CD8-positive, alpha-beta memory T cell (primary cell): ENCODE results near the gene CD82. TPM values are rescaled to one million over a fixed set of nuclear protein-coding genes. Genes with fewer than 3 reads are reported as not detected.
A peak's percentile ranks its signal among the peaks of the same experiment; 100 is the strongest.

Experiments used
- CTCF ChIA-PET: fragments of 350-600 bp; sonication (Branson Sonifier 250); formaldehyde crosslinking; loops from one replicate; lab custom pipeline; 2021; ENCODE audit warnings: antibody characterized with exemption; lab: Charles Lee
- POLR2A ChIA-PET: fragments of 350-600 bp; sonication (Branson Sonifier 250); formaldehyde crosslinking; loops from one replicate; lab custom pipeline; 2021; ENCODE audit warnings: antibody characterized with exemption; lab: Charles Lee
- DNase-seq, 5 donors: peaks; one replicate each; pipeline versions ENCODE4 v3.0.0 to v3.0.0-alpha.2; 2020 to 2022; ENCODE audit warnings: mixed read lengths in 1 of 5
- H3K27ac ChIP-seq: one replicate; pipeline ENCODE4 v1.7.0; 2013; ENCODE audit warnings: low read depth, mild to moderate bottlenecking, low read length, moderate library complexity
- H3K27me3 ChIP-seq: 2 replicates; pipeline ENCODE4 v1.7.0; 2013; ENCODE audit warnings: low read length, mild to moderate bottlenecking; ENCODE audit not compliant: insufficient read depth, poor library complexity, severe bottlenecking
- H3K36me3 ChIP-seq: 2 replicates; pipeline ENCODE4 v1.7.0; 2013; ENCODE audit warnings: mild to moderate bottlenecking, low read length, moderate library complexity; ENCODE audit not compliant: insufficient read depth
- H3K4me1 ChIP-seq: 2 replicates; pipeline ENCODE4 v1.7.0; 2013; ENCODE audit warnings: mild to moderate bottlenecking, low read length, moderate library complexity; ENCODE audit not compliant: insufficient read depth
- H3K4me3 ChIP-seq: 2 replicates; pipeline ENCODE4 v1.7.0; 2013; ENCODE audit warnings: mild to moderate bottlenecking, low read length
- H3K9me3 ChIP-seq: 2 replicates; pipeline ENCODE4 v1.7.0; 2013; ENCODE audit warnings: mild to moderate bottlenecking, low read length
- H3K27ac Mint-ChIP-seq, 8 donors: one replicate each; pipeline ENCODE4 v1.8.0; 2020 to 2021; ENCODE audit warnings: mixed read lengths in 8 of 8, mild to moderate bottlenecking in 6 of 8, inconsistent platforms in 3 of 8, moderate library complexity in 3 of 8
- H3K27me3 Mint-ChIP-seq, 2 donors: one replicate each; pipeline ENCODE4 v1.8.0; 2020 to 2021; ENCODE audit warnings: mixed read lengths in 2 of 2, mild to moderate bottlenecking in 1 of 2, moderate library complexity in 1 of 2
- H3K36me3 Mint-ChIP-seq, 3 donors: one replicate each; pipeline ENCODE4 v1.8.0; 2020 to 2021; ENCODE audit warnings: mixed read lengths in 3 of 3, inconsistent platforms in 1 of 3, mild to moderate bottlenecking in 1 of 3
- H3K4me1 Mint-ChIP-seq, 3 donors: one replicate each; pipeline ENCODE4 v1.8.0; 2020 to 2021; ENCODE audit warnings: mixed read lengths in 3 of 3, inconsistent platforms in 1 of 3, mild to moderate bottlenecking in 1 of 3
- H3K4me3 Mint-ChIP-seq, 7 donors: one replicate each; pipeline ENCODE4 v1.8.0; 2020 to 2021; ENCODE audit warnings: mixed read lengths in 7 of 7, mild to moderate bottlenecking in 6 of 7, moderate library complexity in 4 of 7, inconsistent platforms in 2 of 7
- H3K9me3 Mint-ChIP-seq, 5 donors: one replicate each; pipeline ENCODE4 v1.8.0; 2020 to 2022; ENCODE audit warnings: mixed read lengths in 5 of 5, mild to moderate bottlenecking in 3 of 5, moderate library complexity in 2 of 5, inconsistent platforms in 1 of 5
- polyA plus RNA-seq: library from polyadenylated mRNA; unstranded; fragments of 300-500 nt; fragmentation: Illumina TruSeq; gene quantifications from one replicate; pipeline ENCODE4 v1.2.3, GENCODE V29; 2021
- total RNA-seq, 2 experiments: library from RNA; stranded (reverse); gene quantifications; one replicate each; pipeline ENCODE4 v1.2.3, GENCODE V29; 2021

CD82 gene
- total and polyA plus RNA-seq, 3 experiments from 2014 or later, result 131 to 388 (median 356) TPM

- peak overlapping the region in 3 of 8 donors; percentile 11 to 56 (median 40) for H3K27ac Mint-ChIP-seq
- H3K27me3 Mint-ChIP-seq, result peaks cover 0 to 1% of the 10 kb centered on the region in 2 donors
- H3K9me3 Mint-ChIP-seq, result no peaks in the 10 kb centered on the region
- H3K36me3 Mint-ChIP-seq, result peaks cover 0 to 19% (median 4%) of the 10 kb centered on the region in 3 donors
- no peak overlapping the region for H3K4me3 ChIP-seq
- no peaks in the 10 kb centered on the region for H3K27me3 ChIP-seq
- no peaks in the 10 kb centered on the region for H3K9me3 ChIP-seq
- peaks cover 60 to 88% (median 73%) of the 10 kb centered on the region in 3 donors for H3K4me1 Mint-ChIP-seq
- ChIA-PET CTCF (no interaction called here), POLR2A (no interaction called here)
- H3K4me1 ChIP-seq, result peaks cover 87% of the 10 kb centered on the region
- DNase-seq, result no peak
- H3K36me3 ChIP-seq, result no peaks in the 10 kb centered on the region
- no peak overlapping the region for H3K27ac ChIP-seq
- peak overlapping the region in 3 of 7 donors; percentile 11 to 44 (median 13) for H3K4me3 Mint-ChIP-seq
Observed at GRCh38 chr11:44575962-44576361, 10.5 kb downstream of the CD82 start.

DNA sequence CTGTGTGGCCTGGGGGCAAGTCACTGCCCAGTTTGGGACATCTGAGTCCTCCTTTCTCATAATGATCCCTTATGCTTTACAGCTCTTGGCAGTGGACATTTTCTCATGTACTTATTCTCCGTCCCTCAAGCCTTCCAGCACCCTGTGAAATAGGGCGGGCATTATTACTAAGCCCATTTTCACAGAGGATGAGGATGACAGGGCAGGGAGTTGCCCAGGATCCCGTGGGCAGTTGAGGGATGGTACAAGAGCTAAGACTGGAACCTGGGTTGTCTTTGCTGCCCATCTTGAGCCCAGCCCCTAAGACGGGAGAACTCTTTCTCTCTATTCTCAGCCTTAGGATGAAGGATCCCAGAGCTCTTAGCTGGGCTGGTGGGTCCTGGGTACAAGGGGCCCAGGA is 11.2 kb downstream of the CD82 start:
- no peak overlapping the region for H3K27ac Mint-ChIP-seq
- Histone ChIP-seq H3K27ac (no peak overlapping the region), H3K9me3 (no peaks in the 10 kb centered on the region), H3K27me3 (no peaks in the 10 kb centered on the region), H3K4me3 (no peak overlapping the region), H3K36me3 (no peaks in the 10 kb centered on the region), H3K4me1 (peaks cover 86% of the 10 kb centered on the region)
- H3K9me3 Mint-ChIP-seq, result no peaks in the 10 kb centered on the region
- peaks cover 0 to 19% (median 3%) of the 10 kb centered on the region in 3 donors for H3K36me3 Mint-ChIP-seq
- POLR2A ChIA-PET, result no interaction called here
- H3K4me1 Mint-ChIP-seq, result peaks cover 55 to 83% (median 66%) of the 10 kb centered on the region in 3 donors
- H3K4me3 Mint-ChIP-seq, result peak overlapping the region in 1 of 7 donors; percentile 44
- peaks cover 0 to 1% of the 10 kb centered on the region in 2 donors for H3K27me3 Mint-ChIP-seq
- CTCF ChIA-PET, result interaction anchor here (2.2 kb wide), 1 partner anchor 40 kb away, joined by 6 read pairs; no protein-coding TSS in a partner anchor
- DNase-seq, result no peak

DNA sequence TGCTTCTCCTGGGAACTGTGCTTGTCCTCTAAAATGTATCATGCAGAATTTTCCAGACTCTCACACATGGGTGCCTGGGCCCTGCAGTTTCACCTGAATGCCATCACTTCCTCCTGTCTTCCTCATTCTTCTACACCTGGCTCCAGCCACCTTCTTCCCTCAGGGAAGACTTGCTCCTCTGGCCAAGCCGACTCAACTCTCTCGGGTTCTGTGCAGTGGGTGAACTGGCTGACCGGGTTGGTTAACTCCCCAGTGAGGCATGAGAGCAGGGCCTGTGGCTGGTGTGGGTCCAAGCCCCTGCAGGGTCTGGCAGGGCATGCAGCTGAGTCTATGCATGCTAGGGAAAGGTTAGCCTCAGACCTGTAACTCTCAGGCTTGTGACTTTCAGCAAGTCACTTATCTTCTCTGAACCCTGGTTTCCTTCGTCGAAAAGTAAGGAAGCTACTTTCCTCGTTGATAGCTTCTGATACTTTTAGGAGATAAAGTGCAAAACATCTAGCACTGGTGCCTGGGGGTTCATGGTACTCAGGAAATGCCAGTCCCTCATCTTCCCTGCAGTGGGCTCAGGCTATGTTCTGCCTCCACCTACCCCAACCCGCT is 11.9 kb downstream of the CD82 start:
- Mint-ChIP-seq H3K27ac (peak overlapping the region in 7 of 8 donors; percentile 29 to 80 (median 74)), H3K9me3 (no peaks in the 10 kb centered on the region), H3K4me1 (peaks cover 49 to 80% (median 59%) of the 10 kb centered on the region in 3 donors), H3K27me3 (peaks cover 0 to 1% of the 10 kb centered on the region in 2 donors), H3K36me3 (peaks cover 0 to 21% (median 6%) of the 10 kb centered on the region in 3 donors), H3K4me3 (no peak overlapping the region)
- peaks cover 3% of the 10 kb centered on the region for H3K36me3 ChIP-seq
- no peak overlapping the region for H3K27ac ChIP-seq
- no peaks in the 10 kb centered on the region for H3K9me3 ChIP-seq
- ChIA-PET CTCF (interaction anchor here (1.2 to 2.2 kb wide), 2 partner anchors 17 to 40 kb away, joined by 3 to 6 read pairs; no protein-coding TSS in a partner anchor), POLR2A (no interaction called here)
- peaks cover 79% of the 10 kb centered on the region for H3K4me1 ChIP-seq
- no peak overlapping the region for H3K4me3 ChIP-seq
- DNase-seq, result no peak
- H3K27me3 ChIP-seq, result no peaks in the 10 kb centered on the region

DNA sequence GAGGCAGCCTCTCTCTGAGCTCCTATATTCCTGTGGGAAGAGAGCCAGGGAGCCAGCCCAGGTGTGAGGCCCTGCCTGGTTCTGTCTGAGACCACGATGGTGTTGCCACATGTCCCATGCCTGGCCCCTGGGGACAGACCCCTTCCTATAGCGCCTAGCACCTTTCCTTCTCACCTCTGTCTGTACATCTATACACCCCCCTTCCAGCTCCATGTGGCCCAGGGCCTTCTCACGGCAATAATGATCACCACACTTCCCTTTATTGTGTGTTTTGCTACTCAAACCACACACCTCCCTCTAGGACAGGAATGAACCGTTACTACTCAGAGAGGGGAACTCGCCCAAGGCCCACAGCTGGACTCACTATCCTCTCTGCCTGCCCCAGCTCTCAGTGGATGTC is 12.8 kb downstream of the CD82 start:
- CTCF ChIA-PET, result interaction anchor here (1.2 to 2.2 kb wide), 3 partner anchors 16 to 333 kb away, joined by 3 to 6 read pairs (median 4); no protein-coding TSS in a partner anchor
- Mint-ChIP-seq H3K36me3 (peaks cover 4 to 23% (median 9%) of the 10 kb centered on the region in 3 donors), H3K4me3 (no peak overlapping the region), H3K27me3 (peaks cover 0 to 1% of the 10 kb centered on the region in 2 donors), H3K9me3 (peaks cover 0 to 2% (median 0%) of the 10 kb centered on the region in 5 donors), H3K4me1 (peaks cover 39 to 78% (median 58%) of the 10 kb centered on the region in 3 donors), H3K27ac (peak overlapping the region in 4 of 8 donors; percentile 18 to 91 (median 59))
- peaks cover 7% of the 10 kb centered on the region for H3K36me3 ChIP-seq
- POLR2A ChIA-PET, result no interaction called here
- no peak overlapping the region for H3K27ac ChIP-seq
- H3K4me3 ChIP-seq, result no peak overlapping the region
- peaks cover 69% of the 10 kb centered on the region for H3K4me1 ChIP-seq
- H3K9me3 ChIP-seq, result no peaks in the 10 kb centered on the region
- DNase-seq, result no peak
- H3K27me3 ChIP-seq, result no peaks in the 10 kb centered on the region

GRCh38 chr11:44579302-44579761 is 13.9 kb downstream of the CD82 start:
- Mint-ChIP-seq H3K4me3 (no peak overlapping the region), H3K36me3 (peaks cover 4 to 33% (median 14%) of the 10 kb centered on the region in 3 donors), H3K9me3 (peaks cover 0 to 2% (median 0%) of the 10 kb centered on the region in 5 donors), H3K27me3 (peaks cover 0 to 1% of the 10 kb centered on the region in 2 donors), H3K4me1 (peaks cover 33 to 73% (median 53%) of the 10 kb centered on the region in 3 donors), H3K27ac (peak overlapping the region in 2 of 8 donors; percentile 3 to 63)
- H3K9me3 ChIP-seq, result no peaks in the 10 kb centered on the region
- H3K27me3 ChIP-seq, result no peaks in the 10 kb centered on the region
- H3K27ac ChIP-seq, result no peak overlapping the region
- peaks cover 59% of the 10 kb centered on the region for H3K4me1 ChIP-seq
- no peak overlapping the region for H3K4me3 ChIP-seq
- DNase-seq, result no peak
- CTCF ChIA-PET, result interaction anchor here (1.1 to 1.7 kb wide), 2 partner anchors 34 to 332 kb away, joined by 3 to 4 read pairs; no protein-coding TSS in a partner anchor
- POLR2A ChIA-PET, result no interaction called here
- H3K36me3 ChIP-seq, result peaks cover 7% of the 10 kb centered on the region

GRCh38 chr11:44580701-44581100 is 15.2 kb downstream of the CD82 start:
- DNase-seq, result no peak
- no peak overlapping the region for H3K4me3 Mint-ChIP-seq
- H3K4me1 ChIP-seq, result peaks cover 45% of the 10 kb centered on the region
- POLR2A ChIA-PET, result no interaction called here
- H3K4me3 ChIP-seq, result no peak overlapping the region
- H3K27me3 Mint-ChIP-seq, result no peaks in the 10 kb centered on the region
- peaks cover 4 to 40% (median 14%) of the 10 kb centered on the region in 3 donors for H3K36me3 Mint-ChIP-seq
- H3K27me3 ChIP-seq, result no peaks in the 10 kb centered on the region
- peaks cover 7% of the 10 kb centered on the region for H3K36me3 ChIP-seq
- H3K4me1 Mint-ChIP-seq, result peaks cover 21 to 63% (median 40%) of the 10 kb centered on the region in 3 donors
- H3K9me3 Mint-ChIP-seq, result peaks cover 0 to 2% (median 0%) of the 10 kb centered on the region in 5 donors
- H3K27ac Mint-ChIP-seq, result peak overlapping the region in 4 of 8 donors; percentile 29 to 95 (median 64)
- no peaks in the 10 kb centered on the region for H3K9me3 ChIP-seq
- no peak overlapping the region for H3K27ac ChIP-seq
- CTCF ChIA-PET, result interaction anchor here (1.0 to 1.5 kb wide), 2 partner anchors 8 to 37 kb away, joined by 3 read pairs; no protein-coding TSS in a partner anchor

DNA sequence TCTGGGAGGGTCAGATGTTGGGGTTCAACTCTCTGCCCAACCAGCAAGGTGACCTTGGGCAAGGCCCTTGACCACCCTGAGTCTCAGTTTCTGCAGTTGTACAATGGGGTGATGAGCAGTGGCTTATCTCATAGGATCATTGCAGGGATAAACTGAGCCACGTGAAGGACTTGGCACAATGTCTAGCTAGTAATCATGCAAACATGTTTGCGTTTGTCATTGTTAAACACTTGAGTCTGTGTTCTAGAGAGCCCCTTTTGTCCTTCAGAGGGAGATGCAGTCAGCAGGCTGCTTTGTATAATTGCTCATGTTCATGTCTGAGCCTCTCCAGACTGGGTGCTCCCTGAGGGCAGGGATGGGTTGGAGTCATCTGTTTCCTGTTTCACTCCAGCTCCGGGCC is 15.8 kb downstream of the CD82 start:
- peaks cover 4 to 40% (median 14%) of the 10 kb centered on the region in 3 donors for H3K36me3 Mint-ChIP-seq
- peaks cover 7% of the 10 kb centered on the region for H3K36me3 ChIP-seq
- peak overlapping the region in 1 of 8 donors; percentile 46 for H3K27ac Mint-ChIP-seq
- POLR2A ChIA-PET, result no interaction called here
- peaks cover 15 to 58% (median 34%) of the 10 kb centered on the region in 3 donors for H3K4me1 Mint-ChIP-seq
- H3K9me3 Mint-ChIP-seq, result peaks cover 0 to 2% (median 0%) of the 10 kb centered on the region in 5 donors
- no peaks in the 10 kb centered on the region for H3K27me3 ChIP-seq
- CTCF ChIA-PET, result interaction anchor here (1.0 to 1.5 kb wide), 2 partner anchors 9 to 36 kb away, joined by 3 read pairs; no protein-coding TSS in a partner anchor
- no peak overlapping the region for H3K4me3 ChIP-seq
- no peaks in the 10 kb centered on the region for H3K9me3 ChIP-seq
- no peaks in the 10 kb centered on the region for H3K27me3 Mint-ChIP-seq
- DNase-seq, result no peak
- H3K4me1 ChIP-seq, result peaks cover 40% of the 10 kb centered on the region
- H3K27ac ChIP-seq, result no peak overlapping the region
- no peak overlapping the region for H3K4me3 Mint-ChIP-seq
